ENCODE measurements around the gene ATG4C. TPM values are rescaled to one million over a fixed set of nuclear protein-coding genes. Genes with fewer than 3 reads are reported as not detected.

The ATG4C gene
- total RNA-seq, 2 donors from 2014 or later, result 23.8 to 32.8 TPM

- H3K27ac ChIP-seq (ENCODE audit: low read depth, low read length), result no peak overlapping the region
- Mint-ChIP-seq H3K4me3 (no peak overlapping the region), H3K36me3 (ENCODE audit: low read depth) (peaks cover 22% of the 10 kb centered on the region), H3K27ac (no peak overlapping the region), H3K4me1 (peaks cover 8% of the 10 kb centered on the region), H3K9me3 (no peaks in the 10 kb centered on the region), H3K27me3 (ENCODE audit: insufficient read depth) (no peaks in the 10 kb centered on the region)
- no peak overlapping the region for H3K4me3 ChIP-seq (ENCODE audit: low read length)
- H3K9me3 ChIP-seq (ENCODE audit: control insufficient read depth, low read length), result peaks cover 7% of the 10 kb centered on the region
- TF ChIP-seq CTCF (conservative IDR thresholded peaks at IDR 0.05), result no peak
- peaks cover 6% of the 10 kb centered on the region for H3K36me3 ChIP-seq (ENCODE audit: control insufficient read depth, insufficient read depth, low read length)
- no peaks in the 10 kb centered on the region for H3K4me1 ChIP-seq (ENCODE audit: control insufficient read depth, insufficient read depth, low read length)
- no peak overlapping the region for H3K9ac ChIP-seq (ENCODE audit: extremely low read depth, low read length, poor library complexity, severe bottlenecking)
- no peak for DNase-seq
- no peaks in the 10 kb centered on the region for H3K27me3 ChIP-seq (ENCODE audit: control insufficient read depth, insufficient read depth, low read length, poor library complexity, severe bottlenecking)
Measured at GRCh38 chr1:62796221-62796620, 12.3 kb downstream of the ATG4C start.

DNA sequence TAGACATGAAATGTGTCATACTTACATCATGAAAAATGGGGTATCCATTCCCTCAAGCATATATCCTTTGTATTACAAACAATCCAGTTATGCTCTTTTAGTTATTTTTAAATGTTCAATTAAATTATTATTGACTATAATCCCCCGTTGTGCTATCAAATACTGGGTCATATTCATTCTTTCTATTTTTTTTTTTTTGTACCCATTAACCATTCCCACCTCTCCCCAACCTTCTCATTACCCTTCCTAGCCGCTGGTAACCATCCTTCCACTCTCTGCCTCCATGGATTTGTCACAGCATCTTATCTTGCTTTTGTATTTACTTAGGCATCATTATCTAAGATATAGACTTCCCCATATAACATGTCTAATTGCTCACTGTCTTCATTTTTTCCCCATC is 15.8 kb downstream of the ATG4C start:
- Mint-ChIP-seq H3K36me3 (ENCODE audit: low read depth) (peaks cover 24% of the 10 kb centered on the region), H3K4me1 (peaks cover under 1% of the 10 kb centered on the region), H3K4me3 (no peak overlapping the region), H3K27ac (no peak overlapping the region), H3K9me3 (no peaks in the 10 kb centered on the region), H3K27me3 (ENCODE audit: insufficient read depth) (no peaks in the 10 kb centered on the region)
- WGBS, 2 experiments (ENCODE audit: insufficient coverage in 1 of 2, insufficient read length in 1 of 2), result 93 to 100% methylated on average over 1 to 2 of the region's 2 CpGs
- no peak overlapping the region for H3K4me3 ChIP-seq (ENCODE audit: low read length)
- no peaks in the 10 kb centered on the region for H3K4me1 ChIP-seq (ENCODE audit: control insufficient read depth, insufficient read depth, low read length)
- DNase-seq, result no peak
- no peaks in the 10 kb centered on the region for H3K27me3 ChIP-seq (ENCODE audit: control insufficient read depth, insufficient read depth, low read length, poor library complexity, severe bottlenecking)
- H3K36me3 ChIP-seq (ENCODE audit: control insufficient read depth, insufficient read depth, low read length), result no peaks in the 10 kb centered on the region
- no peaks in the 10 kb centered on the region for H3K9me3 ChIP-seq (ENCODE audit: control insufficient read depth, low read length)
- no peak overlapping the region for H3K9ac ChIP-seq (ENCODE audit: extremely low read depth, low read length, poor library complexity, severe bottlenecking)
- H3K27ac ChIP-seq (ENCODE audit: low read depth, low read length), result no peak overlapping the region
- TF ChIP-seq CTCF (conservative IDR thresholded peaks at IDR 0.05), result no peak

DNA sequence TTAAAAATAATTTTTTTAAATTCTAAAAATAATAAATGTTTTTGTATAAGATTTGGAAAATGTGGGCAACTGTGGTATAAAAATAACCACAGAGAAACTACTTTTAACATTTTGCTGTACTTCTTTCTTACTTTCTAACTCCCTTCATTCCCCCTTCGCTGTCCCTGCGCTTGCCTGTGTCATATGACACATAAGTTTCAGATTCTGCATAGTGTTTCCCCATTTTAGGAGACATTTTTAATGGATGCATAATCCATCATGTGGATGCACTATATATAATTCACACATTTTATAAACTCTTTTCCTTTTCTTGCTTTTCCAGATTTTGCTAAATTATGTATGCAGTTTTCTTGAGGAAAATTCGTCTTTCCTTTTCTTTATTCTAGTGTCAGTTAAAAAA is 16.3 kb downstream of the ATG4C start:
- no peak for TF ChIP-seq CTCF (conservative IDR thresholded peaks at IDR 0.05)
- Histone ChIP-seq H3K27me3 (ENCODE audit: control insufficient read depth, insufficient read depth, low read length, poor library complexity, severe bottlenecking) (no peaks in the 10 kb centered on the region), H3K9me3 (ENCODE audit: control insufficient read depth, low read length) (no peaks in the 10 kb centered on the region), H3K9ac (ENCODE audit: extremely low read depth, low read length, poor library complexity, severe bottlenecking) (no peak overlapping the region), H3K27ac (ENCODE audit: low read depth, low read length) (no peak overlapping the region), H3K4me1 (ENCODE audit: control insufficient read depth, insufficient read depth, low read length) (no peaks in the 10 kb centered on the region), H3K4me3 (ENCODE audit: low read length) (no peak overlapping the region), H3K36me3 (ENCODE audit: control insufficient read depth, insufficient read depth, low read length) (no peaks in the 10 kb centered on the region)
- Mint-ChIP-seq H3K27ac (no peak overlapping the region), H3K36me3 (ENCODE audit: low read depth) (peaks cover 24% of the 10 kb centered on the region), H3K9me3 (no peaks in the 10 kb centered on the region), H3K27me3 (ENCODE audit: insufficient read depth) (no peaks in the 10 kb centered on the region), H3K4me1 (no peaks in the 10 kb centered on the region), H3K4me3 (no peak overlapping the region)
- no peak for DNase-seq
- WGBS, 2 experiments (ENCODE audit: insufficient coverage in 1 of 2, insufficient read length in 1 of 2), result 93 to 100% methylated on average over 2 of the region's 3 CpGs

Measured in endodermal cell (in vitro differentiated cells).